Spleen (tissue), 7 donors: Measurements from ENCODE around the gene S100Z.

Experiments
- CTCF ChIP-seq, 11 experiments: fragments of 200-600 bp in 7 of 11; fragments of 450-650 bp in 4 of 11; sonication (generic) in 4 of 11; IDR thresholded peaks in 8 of 11; conservative IDR thresholded peaks in 3 of 11; 1 replicate in 7 of 11; 2 replicates in 4 of 11; pipeline versions ENCODE4 v1.4.0 to v1.8.0; 2016 to 2021; ENCODE audit warnings: antibody characterized with exemption in 11 of 11, inconsistent platforms in 4 of 11, mild to moderate bottlenecking in 1 of 11
- POLR2A ChIP-seq, 3 donors: fragments of 450-650 bp; IDR thresholded peaks; one replicate each; pipeline ENCODE4 v1.5.1; 2017; ENCODE audit warnings: antibody characterized with exemption in 3 of 3, mild to moderate bottlenecking in 1 of 3
- donor health status: DM: no; HTN: no; CAD: no; lungs with moderate emphysema.
- donor health status: DM: no; HTN: no; CAD: no.
- donor health status: DM: no; HTN: no; CAD: no.

DNA sequence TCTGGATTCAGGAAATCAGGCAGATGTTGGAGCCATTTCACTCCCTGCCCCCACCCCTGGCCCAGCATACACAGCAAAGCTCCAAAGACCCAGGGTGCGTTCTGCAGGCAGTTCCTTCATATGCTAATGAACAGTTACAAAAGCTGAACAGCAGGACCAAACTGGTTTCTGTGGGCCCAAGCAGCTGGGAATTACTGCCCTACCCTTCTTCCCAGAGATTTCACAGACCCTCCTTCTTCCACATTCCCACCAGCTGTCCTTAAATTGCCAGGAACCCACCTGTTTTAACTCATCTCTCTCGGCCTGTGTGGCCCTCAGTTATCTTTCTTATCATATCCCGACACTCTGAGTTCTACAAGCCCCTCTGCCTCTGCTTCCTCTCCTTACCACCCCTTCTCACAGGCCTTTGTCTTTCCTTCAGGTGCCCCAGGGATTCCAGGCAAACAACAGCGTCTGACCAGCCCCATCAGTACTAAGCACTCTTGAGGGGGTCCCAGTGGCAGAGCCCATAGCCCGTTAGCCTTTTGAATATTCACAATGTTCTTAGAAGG lies 41.6 kb upstream of the S100Z start:
- no peak for TF ChIP-seq CTCF (IDR thresholded peaks at IDR 0.05 in 8 of 11, conservative IDR thresholded peaks at IDR 0.05 in 3 of 11)
- no peak for TF ChIP-seq POLR2A (IDR thresholded peaks at IDR 0.05)
